Measurements from ENCODE around the gene FBN2.

FBN2 gene

GRCh38 chr5:128551476-128551875, 13.4 kb upstream of the FBN2 start:
- H3K27me3 Mint-ChIP-seq (ENCODE audit: low read depth, poor library complexity) = no peaks in the 10 kb centered on the region
- no peak for DNase-seq
- no peaks in the 10 kb centered on the region for H3K4me1 Mint-ChIP-seq
- H3K36me3 Mint-ChIP-seq (ENCODE audit: low read depth) = peaks cover 17% of the 10 kb centered on the region
- no peak overlapping the region for H3K27ac Mint-ChIP-seq
- TF ChIP-seq CTCF (IDR thresholded peaks at IDR 0.05) = no peak
- peaks cover 48% of the 10 kb centered on the region for H3K9me3 Mint-ChIP-seq
- H3K4me3 Mint-ChIP-seq = no peak overlapping the region

- peaks cover 19% of the 10 kb centered on the region for H3K36me3 Mint-ChIP-seq (ENCODE audit: low read depth)
- no peaks in the 10 kb centered on the region for H3K4me1 Mint-ChIP-seq
- no peak for DNase-seq
- H3K27me3 Mint-ChIP-seq (ENCODE audit: low read depth, poor library complexity) = no peaks in the 10 kb centered on the region
- H3K4me3 Mint-ChIP-seq = no peak overlapping the region
- H3K9me3 Mint-ChIP-seq = peaks cover 49% of the 10 kb centered on the region
- no peak overlapping the region for H3K27ac Mint-ChIP-seq
- no peak for TF ChIP-seq CTCF (IDR thresholded peaks at IDR 0.05)
Measured at GRCh38 chr5:128549496-128549895, 11.5 kb upstream of the FBN2 start.

GRCh38 chr5:128546658-128547281, 8.7 kb upstream of the FBN2 start:
- H3K27me3 Mint-ChIP-seq (ENCODE audit: low read depth, poor library complexity) = no peaks in the 10 kb centered on the region
- TF ChIP-seq CTCF (IDR thresholded peaks at IDR 0.05) = no peak
- peaks cover 16% of the 10 kb centered on the region for H3K36me3 Mint-ChIP-seq (ENCODE audit: low read depth)
- H3K4me1 Mint-ChIP-seq = peaks cover 2% of the 10 kb centered on the region
- DNase-seq = no peak
- peaks cover 40% of the 10 kb centered on the region for H3K9me3 Mint-ChIP-seq
- no peak overlapping the region for H3K27ac Mint-ChIP-seq
- H3K4me3 Mint-ChIP-seq = no peak overlapping the region

GRCh38 chr5:128541385-128541784, 3.3 kb upstream of the FBN2 start:
- peaks cover 16% of the 10 kb centered on the region for H3K36me3 Mint-ChIP-seq (ENCODE audit: low read depth)
- H3K9me3 Mint-ChIP-seq = peaks cover 28% of the 10 kb centered on the region
- peak overlapping the region; percentile 20 for H3K27ac Mint-ChIP-seq
- H3K4me3 Mint-ChIP-seq = no peak overlapping the region
- no peak for TF ChIP-seq CTCF (IDR thresholded peaks at IDR 0.05)
- peaks cover 22% of the 10 kb centered on the region for H3K4me1 Mint-ChIP-seq
- H3K27me3 Mint-ChIP-seq (ENCODE audit: low read depth, poor library complexity) = no peaks in the 10 kb centered on the region
- DNase-seq = no peak

- Mint-ChIP-seq H3K36me3 (ENCODE audit: low read depth) (peaks cover 21% of the 10 kb centered on the region), H3K4me1 (peaks cover 42% of the 10 kb centered on the region), H3K27ac (peak overlapping the region; percentile 86), H3K4me3 (peak overlapping the region; percentile 97), H3K9me3 (peaks cover 11% of the 10 kb centered on the region), H3K27me3 (ENCODE audit: low read depth, poor library complexity) (no peaks in the 10 kb centered on the region)
- no peak for TF ChIP-seq CTCF (IDR thresholded peaks at IDR 0.05)
- no peak for DNase-seq
Measured at GRCh38 chr5:128539038-128539429, 989 bp upstream of the FBN2 start.

Data from nephron progenitor cell (in vitro differentiated cells).